HCT116 (cell line): ENCODE results near the gene MACROH2A2. TPM values are rescaled to one million over a fixed set of nuclear protein-coding genes. Genes with fewer than 3 reads are reported as not detected.

ENCODE experiments used
- ATAC-seq: fragments of 200-7000 bp; cut with Tn5 transposase; 2 replicates; pipeline ENCODE4 v1.9.1; 2020; ENCODE audit warnings: mild to moderate bottlenecking, moderate library complexity
- BruUV-seq: library from RNA; stranded (reverse); fragments of 400-500 nt; replicated peaks from 2 replicates; lab custom pipeline; 2021; lab: Mats Ljungman, UMichigan
- CTCF ChIA-PET: fragments of 300-600 bp; sonication (Branson Sonifier 250); formaldehyde crosslinking; loops from one replicate; lab custom pipeline; 2021; ENCODE audit warnings: antibody characterized with exemption; lab: Charles Lee
- POLR2A ChIA-PET: fragments of 300-600, 350-600 bp; sonication (Branson Sonifier 250); formaldehyde crosslinking; loops from one replicate; lab custom pipeline; 2021; ENCODE audit warnings: antibody characterized with exemption; lab: Charles Lee
- RAD21 ChIA-PET, 2 experiments: fragments of 300-600 bp; sonication (Branson Sonifier 250); formaldehyde crosslinking; loops; one replicate each; lab custom pipeline; 2023; ENCODE audit warnings: low total read pairs in 2 of 2; ENCODE audit not compliant: uncharacterized antibody in 2 of 2, unreplicated experiment in 2 of 2, low non-redundant PET in 1 of 2; lab: Charles Lee
- DNase-seq: peaks from one replicate; pipeline ENCODE4 v3.0.0-alpha.2; 2010; ENCODE audit warnings: low read depth, low spot score
- H2AFZ ChIP-seq: fragments of 200-600 bp; shearing (Covaris generic), sonication (generic); 2 replicates; pipeline ENCODE4 v1.6.1; 2017; ENCODE audit warnings: low read depth, mixed run types, mixed read lengths, antibody characterized with exemption, low read length; ENCODE audit not compliant: poor library complexity, severe bottlenecking
- H3K27ac ChIP-seq: 2 replicates; pipeline ENCODE4 v1.5.1; 2012; ENCODE audit warnings: low read depth, low read length
- H3K27me3 ChIP-seq: fragments of 200-600 bp; sonication (generic); 2 replicates; pipeline ENCODE4 v1.6.1; 2016; ENCODE audit warnings: mixed run types, low read length, mixed read lengths; ENCODE audit not compliant: insufficient read depth
- H3K36me3 ChIP-seq, 2 experiments: fragments of 200-500 bp in 1 of 2; fragments of 200-600 bp in 1 of 2; sonication (Bioruptor generic) in 1 of 2; sonication (generic) in 1 of 2; 2 replicates each; pipeline versions ENCODE4 v1.5.1 to v1.6.1; 2014 to 2016; ENCODE audit warnings: low read length in 2 of 2, inconsistent platforms in 1 of 2, mixed read lengths in 1 of 2, mixed run types in 1 of 2; ENCODE audit not compliant: insufficient read depth in 2 of 2, control insufficient read depth in 1 of 2
- H3K4me1 ChIP-seq, 2 experiments: fragments of 200-600 bp in 1 of 2; sonication (generic) in 1 of 2; 2 replicates each; pipeline versions ENCODE4 v1.5.1 to v1.6.1; 2012 to 2017; ENCODE audit warnings: low read length in 2 of 2, inconsistent platforms in 1 of 2, mild to moderate bottlenecking in 1 of 2, mixed read lengths in 1 of 2, mixed run types in 1 of 2, moderate library complexity in 1 of 2; ENCODE audit not compliant: insufficient read depth in 2 of 2, control insufficient read depth in 1 of 2
- H3K4me2 ChIP-seq: fragments of 200-600 bp; sonication (generic); 2 replicates; pipeline ENCODE4 v1.6.1; 2017; ENCODE audit warnings: mixed run types, low read length, mixed read lengths
- H3K4me3 ChIP-seq, 2 experiments: fragments of 200-600 bp in 1 of 2; sonication (generic) in 1 of 2; replicated peaks in 1 of 2; 2 replicates each; pipeline ENCODE4 v1.5.1; 2011 to 2016; ENCODE audit warnings: low read length in 2 of 2, control low read depth in 1 of 2, low read depth in 1 of 2, mild to moderate bottlenecking in 1 of 2, mixed read lengths in 1 of 2, mixed run types in 1 of 2
- H3K79me2 ChIP-seq: fragments of 200-600 bp; sonication (generic); 2 replicates; pipeline ENCODE4 v1.6.1; 2017; ENCODE audit warnings: mild to moderate bottlenecking, mixed run types, low read length, moderate library complexity, mixed read lengths; ENCODE audit not compliant: insufficient read depth
- H3K9ac ChIP-seq: fragments of 200-600 bp; sonication (generic); 2 replicates; pipeline ENCODE4 v1.6.1; 2016; ENCODE audit warnings: low read length, mixed read lengths
- H3K9me2 ChIP-seq: fragments of 200-600 bp; sonication (generic), shearing (Covaris generic); 2 replicates; pipeline ENCODE4 v1.6.1; 2017; ENCODE audit warnings: mixed run types, mild to moderate bottlenecking, moderate library complexity; ENCODE audit not compliant: insufficient read depth
- H3K9me3 ChIP-seq, 2 experiments: fragments of 200-500 bp in 1 of 2; fragments of 200-600 bp in 1 of 2; sonication (Bioruptor generic) in 1 of 2; sonication (generic) in 1 of 2; 2 replicates each; pipeline ENCODE4 v1.6.1; 2014 to 2017; ENCODE audit warnings: low read length in 2 of 2, mixed read lengths in 2 of 2, inconsistent platforms in 1 of 2, low read depth in 1 of 2, mild to moderate bottlenecking in 1 of 2, mixed run types in 1 of 2, moderate library complexity in 1 of 2; ENCODE audit not compliant: control insufficient read depth in 1 of 2, insufficient read depth in 1 of 2
- H4K20me1 ChIP-seq: fragments of 200-600 bp; sonication (generic), shearing (Covaris generic); 2 replicates; pipeline ENCODE4 v1.6.1; 2017; ENCODE audit warnings: mixed run types, mild to moderate bottlenecking, moderate library complexity; ENCODE audit not compliant: insufficient read depth
- ATF3 ChIP-seq: IDR thresholded peaks from 2 replicates; pipeline ENCODE4 v1.6.1; 2012
- ELF1 ChIP-seq: IDR thresholded peaks from 2 replicates; pipeline ENCODE4 v1.6.1; 2012; ENCODE audit warnings: low read depth, borderline replicate concordance
- RAD21 ChIP-seq: IDR thresholded peaks from 2 replicates; pipeline ENCODE4 v1.6.1; 2012; ENCODE audit warnings: low read depth, mild to moderate bottlenecking
- SP1 ChIP-seq: IDR thresholded peaks from 2 replicates; pipeline ENCODE4 v1.6.1; 2012; ENCODE audit warnings: low read depth
- TCF7L2 ChIP-seq: IDR thresholded peaks from 2 replicates; pipeline ENCODE4 v1.7.0; 2011; ENCODE audit warnings: borderline replicate concordance, inconsistent platforms; ENCODE audit not compliant: insufficient read depth, insufficient read length; ENCODE audit errors: extremely low read depth
- ZFX ChIP-seq: fragments of 450-650 bp; IDR thresholded peaks from 2 replicates; pipeline ENCODE4 v1.6.1; 2017
- intact Hi-C: fragments of 100-400 bp; cut with micrococcal nuclease; formaldehyde crosslinking; loops from 2 replicates; pipeline ENCODE4 v1.10.0; 2022
- total RNA-seq: library from RNA; stranded (reverse); gene quantifications from one replicate; pipeline ENCODE4 v1.2.1, GENCODE V29; 2021; ENCODE audit not compliant: unreplicated experiment
- TF ChIP-seq, protein P1 (sequence below): IDR thresholded peaks from 2 replicates; pipeline ENCODE4 v1.6.1; 2012

The MACROH2A2 gene
- total RNA-seq, 1 experiment from 2014 or later: 41.4 TPM

DNA sequence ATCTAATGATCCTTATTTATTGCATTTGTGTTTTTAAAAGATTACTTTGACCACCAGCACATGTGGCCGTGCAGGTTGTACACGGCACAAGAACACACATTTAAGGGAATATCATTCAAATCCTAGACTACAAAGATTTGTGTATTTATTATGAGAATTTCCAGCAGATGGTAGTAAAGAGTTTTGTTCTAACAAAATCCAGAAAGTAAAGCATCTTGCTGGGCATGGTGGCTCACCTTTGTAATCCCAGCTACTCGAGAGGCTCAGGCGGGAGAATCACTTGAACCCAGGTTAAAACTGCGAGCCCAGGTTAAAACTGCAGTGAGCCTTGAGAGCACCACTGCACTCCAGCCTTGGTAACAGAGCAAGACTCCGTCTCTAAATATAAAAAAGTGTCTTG is 31.5 kb downstream of the MACROH2A2 start:
- Histone ChIP-seq H3K27me3 (no peaks in the 10 kb centered on the region), H2AFZ (no peak overlapping the region), H3K36me3 (no peaks in the 10 kb centered on the region), H3K79me2 (no peaks in the 10 kb centered on the region), H3K9me3 (no peaks in the 10 kb centered on the region), H3K9me2 (no peaks in the 10 kb centered on the region), H3K27ac (no peak overlapping the region), H3K4me2 (no peak overlapping the region), H3K9ac (no peak overlapping the region), H3K4me1 (no peaks in the 10 kb centered on the region), H4K20me1 (no peaks in the 10 kb centered on the region), H3K4me3 (no peak overlapping the region)
- POLR2A ChIA-PET: no interaction called here
- BruUV-seq: no TSS peak
- intact Hi-C loops: no loop called here
- no peak for DNase-seq
- CTCF ChIA-PET: no interaction called here
- TF ChIP-seq SP1 (no peak), RAD21 (peak; percentile 26; the same call in 1 of the 2 replicates)
- ATAC-seq: no peak
- RAD21 ChIA-PET: interaction anchor here in 1 of 2 experiments (0.7 kb wide), 1 partner anchor 245 kb away, joined by 4 read pairs; no protein-coding TSS in a partner anchor

- no TSS peak for BruUV-seq
- DNase-seq (no peak), ATAC-seq (no peak)
- Histone ChIP-seq H3K9ac (no peak overlapping the region), H3K36me3 (peaks cover 3 to 7% of the 10 kb centered on the region in 2 experiments; a peak in 1 of 4 replicates), H2AFZ (no peak overlapping the region), H3K9me3 (no peaks in the 10 kb centered on the region), H4K20me1 (no peaks in the 10 kb centered on the region), H3K9me2 (no peaks in the 10 kb centered on the region), H3K27ac (no peak overlapping the region), H3K4me1 (no peaks in the 10 kb centered on the region), H3K79me2 (no peaks in the 10 kb centered on the region), H3K27me3 (no peaks in the 10 kb centered on the region), H3K4me3 (no peak overlapping the region), H3K4me2 (no peak overlapping the region)
- POLR2A ChIA-PET: no interaction called here
- CTCF ChIA-PET: no interaction called here
- intact Hi-C loops: no loop called here
- TF ChIP-seq, protein P1, sequence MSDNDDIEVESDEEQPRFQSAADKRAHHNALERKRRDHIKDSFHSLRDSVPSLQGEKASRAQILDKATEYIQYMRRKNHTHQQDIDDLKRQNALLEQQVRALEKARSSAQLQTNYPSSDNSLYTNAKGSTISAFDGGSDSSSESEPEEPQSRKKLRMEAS: no peak
- TF ChIP-seq ATF3 (no peak), TCF7L2 (no peak), ELF1 (no peak), RAD21 (no peak), ZFX (no peak)
- RAD21 ChIA-PET: no interaction called here
These were observed 33.4 kb downstream of the MACROH2A2 start for GRCh38 chr10:70085975-70086613.
